Activated T-cell treated with anti-CD3 and anti-CD28 coated beads, Interleukin-2, amount 50 U/mL, for 4 hours (primary cell): ENCODE measurements around the gene P3R3URF. TPM values are rescaled to one million over a fixed set of nuclear protein-coding genes. Genes with fewer than 3 reads are reported as not detected.
A peak's percentile ranks its signal among the peaks of the same experiment; 100 is the strongest.

Experiments
- ATAC-seq, 2 donors: fragments of 200-7000 bp; cut with Tn5 transposase; one replicate each; pipeline ENCODE4 v1.10.0; 2021
- DNase-seq: peaks from one replicate; pipeline ENCODE4 v3.0.0-alpha.2; 2020
- H3K27me3 Mint-ChIP-seq: one replicate; pipeline ENCODE4 v1.8.0; 2021; ENCODE audit warnings: low read depth, mixed read lengths
- H3K36me3 Mint-ChIP-seq: one replicate; pipeline ENCODE4 v1.8.0; 2022; ENCODE audit warnings: mixed read lengths; ENCODE audit not compliant: insufficient read depth
- H3K4me1 Mint-ChIP-seq: one replicate; pipeline ENCODE4 v1.8.0; 2021; ENCODE audit warnings: low read depth, mixed read lengths
- H3K4me3 Mint-ChIP-seq: one replicate; pipeline ENCODE4 v1.8.0; 2021; ENCODE audit warnings: mild to moderate bottlenecking, moderate library complexity, mixed read lengths
- H3K9me3 Mint-ChIP-seq: one replicate; pipeline ENCODE4 v1.8.0; 2021; ENCODE audit warnings: mixed read lengths
- total RNA-seq, 3 donors: library from RNA; stranded (reverse); gene quantifications; one replicate each; pipeline ENCODE4 v1.2.1, GENCODE V29; 2021

Gene P3R3URF
- total RNA-seq, 3 donors from 2014 or later: not detected

GRCh38 chr1:46203738-46204405 lies 27.6 kb upstream of the P3R3URF start:
- ATAC-seq: no peak
- Mint-ChIP-seq H3K36me3 (no peaks in the 10 kb centered on the region), H3K4me1 (peaks cover 9% of the 10 kb centered on the region), H3K27me3 (no peaks in the 10 kb centered on the region), H3K4me3 (peak overlapping the region; percentile 31), H3K9me3 (no peaks in the 10 kb centered on the region)
- DNase-seq: no peak

DNA sequence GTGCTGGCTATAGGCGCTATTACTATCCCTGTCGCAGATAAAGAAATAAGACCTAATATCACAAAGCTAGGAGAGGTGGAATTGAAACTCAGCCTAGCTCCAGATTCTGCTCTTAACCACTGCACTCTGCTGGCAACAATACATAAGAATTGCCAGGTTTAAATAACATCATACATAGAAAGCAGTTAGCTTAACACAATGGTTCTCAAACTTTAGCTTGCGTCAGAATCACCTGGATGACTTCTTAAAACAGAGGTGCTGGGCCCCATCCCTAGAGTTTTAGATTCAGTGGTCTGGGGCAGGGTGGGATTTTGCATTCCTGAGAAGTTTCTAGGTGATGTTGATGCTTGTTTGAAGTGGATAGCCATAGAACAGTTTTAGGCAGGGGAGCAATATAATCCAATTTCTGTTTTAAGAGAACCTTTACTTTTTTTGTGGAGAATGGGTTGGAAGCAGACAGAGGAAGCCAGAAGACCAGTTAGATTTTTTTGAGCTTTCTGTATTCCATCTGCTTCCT lies 23.0 kb upstream of the P3R3URF start:
- ATAC-seq: no peak
- Mint-ChIP-seq H3K4me1 (peaks cover 23% of the 10 kb centered on the region), H3K36me3 (peaks cover 6% of the 10 kb centered on the region), H3K27me3 (no peaks in the 10 kb centered on the region), H3K9me3 (no peaks in the 10 kb centered on the region), H3K4me3 (peak overlapping the region; percentile 83)
- DNase-seq: no peak

DNA sequence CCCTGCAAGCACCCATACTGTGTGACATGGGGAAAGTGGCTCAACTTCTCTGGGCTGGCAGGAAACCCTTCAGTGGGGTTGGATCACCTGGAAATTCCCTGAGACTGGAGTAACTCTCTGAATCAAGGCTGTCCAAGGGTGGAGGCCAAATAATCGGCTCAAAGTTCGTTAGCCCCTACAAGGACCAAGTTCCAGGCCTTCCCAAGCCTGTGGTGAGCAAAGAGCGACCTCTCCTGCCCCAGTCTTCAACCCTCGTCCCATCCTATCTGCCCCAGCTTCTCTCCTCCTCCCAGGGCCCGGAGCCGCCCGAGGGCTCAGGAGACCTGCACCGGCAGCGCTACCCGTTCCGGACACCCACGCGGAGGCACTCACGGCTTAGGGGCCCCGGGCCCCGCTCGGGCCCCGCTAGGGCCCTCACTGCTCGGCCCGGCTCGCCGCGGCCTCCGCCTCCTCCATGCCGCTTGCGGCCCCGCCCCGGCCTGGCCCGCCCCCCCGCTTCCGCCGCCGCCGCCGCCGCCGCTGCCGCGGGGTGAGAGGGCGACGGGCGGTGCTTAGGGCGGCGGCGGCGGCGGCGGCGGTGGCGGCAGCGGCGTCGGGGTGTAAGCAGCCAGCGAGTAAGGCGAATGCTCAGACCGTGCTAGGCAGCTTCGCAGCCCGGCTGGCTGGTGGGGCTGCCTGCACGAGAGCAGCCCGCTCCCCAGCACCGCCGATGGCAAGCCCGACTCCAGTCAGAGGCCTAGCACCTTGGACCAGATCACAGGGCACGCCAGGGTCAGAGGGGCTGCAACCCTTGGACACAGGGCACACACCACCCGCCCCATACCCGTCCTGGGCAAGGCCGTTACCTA lies 21.9 kb upstream of the P3R3URF start, which contains the start of gene POMGNT1:
Gene POMGNT1, minus strand, starts transcription at position 471 of the 848 bp plus-strand sequence. CDS start 613 bp downstream, outside the sequence.
- Mint-ChIP-seq H3K27me3 (no peaks in the 10 kb centered on the region), H3K4me1 (peaks cover 23% of the 10 kb centered on the region), H3K9me3 (no peaks in the 10 kb centered on the region), H3K36me3 (peaks cover 14% of the 10 kb centered on the region), H3K4me3 (peak within 1 kb of the TSS; percentile 88)
- DNase-seq (peak; percentile 65), ATAC-seq (peak; percentile 96)

- DNase-seq (no peak), ATAC-seq (no peak)
- Mint-ChIP-seq H3K27me3 (no peaks in the 10 kb centered on the region), H3K9me3 (no peaks in the 10 kb centered on the region), H3K36me3 (peaks cover 18% of the 10 kb centered on the region), H3K4me3 (peak overlapping the region; percentile 88), H3K4me1 (peaks cover 19% of the 10 kb centered on the region)
Measured at GRCh38 chr1:46197560-46197963, 21.3 kb upstream of the P3R3URF start.

DNA sequence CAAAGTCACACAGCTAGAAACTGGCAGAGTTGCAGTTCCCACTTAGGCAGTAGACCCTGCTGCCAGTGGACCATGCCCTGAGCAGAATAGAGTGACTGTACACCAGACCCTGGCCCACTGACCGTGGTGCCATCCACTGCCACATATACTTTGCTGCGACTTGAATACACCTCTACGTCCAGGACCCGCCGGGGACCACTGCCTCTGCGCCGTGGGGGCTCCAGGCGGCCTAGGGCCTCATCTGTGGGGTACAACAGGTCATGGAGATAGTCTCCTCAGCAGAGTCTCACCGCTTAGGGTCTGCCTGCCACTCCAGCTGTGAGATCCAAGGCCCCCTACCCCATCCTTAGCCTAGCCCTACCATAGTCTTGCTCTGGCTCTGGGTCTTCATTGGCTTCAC lies 20.3 kb upstream of the P3R3URF start:
- Mint-ChIP-seq H3K36me3 (peaks cover 21% of the 10 kb centered on the region), H3K9me3 (no peaks in the 10 kb centered on the region), H3K4me3 (peak overlapping the region; percentile 88), H3K4me1 (peaks cover 19% of the 10 kb centered on the region), H3K27me3 (no peaks in the 10 kb centered on the region)
- no peak for DNase-seq
- ATAC-seq: no peak

GRCh38 chr1:46194641-46195193 lies 18.4 kb upstream of the P3R3URF start:
- no peak for DNase-seq
- H3K9me3 Mint-ChIP-seq: no peaks in the 10 kb centered on the region
- ATAC-seq: no peak
- H3K4me3 Mint-ChIP-seq: no peak overlapping the region
- H3K36me3 Mint-ChIP-seq: peaks cover 29% of the 10 kb centered on the region
- peaks cover 17% of the 10 kb centered on the region for H3K4me1 Mint-ChIP-seq
- H3K27me3 Mint-ChIP-seq: no peaks in the 10 kb centered on the region

GRCh38 chr1:46193984-46194570 lies 17.8 kb upstream of the P3R3URF start:
- peaks cover 34% of the 10 kb centered on the region for H3K36me3 Mint-ChIP-seq
- H3K9me3 Mint-ChIP-seq: no peaks in the 10 kb centered on the region
- ATAC-seq: no peak
- DNase-seq: no peak
- H3K4me3 Mint-ChIP-seq: no peak overlapping the region
- H3K27me3 Mint-ChIP-seq: no peaks in the 10 kb centered on the region
- peaks cover 14% of the 10 kb centered on the region for H3K4me1 Mint-ChIP-seq

DNA sequence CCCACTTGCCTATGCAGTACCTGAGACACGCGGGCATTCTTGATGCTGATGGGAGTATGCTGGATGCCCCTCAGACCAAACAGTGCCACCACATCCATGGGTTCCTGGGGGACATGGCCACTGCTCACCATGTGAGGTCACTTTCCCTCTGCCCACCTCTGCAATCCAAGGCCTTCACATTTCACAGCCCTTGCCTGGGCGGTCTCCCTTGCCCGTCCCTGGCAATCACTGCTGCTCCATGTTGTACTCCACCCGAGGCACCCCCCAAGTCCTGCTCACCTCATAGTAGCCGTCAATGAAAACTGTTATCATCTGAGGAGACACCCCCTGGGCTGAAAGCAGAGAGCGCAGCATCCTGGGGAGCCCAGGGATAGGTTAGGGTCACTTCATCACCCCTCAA lies 17.0 kb upstream of the P3R3URF start:
- ATAC-seq (no peak), DNase-seq (no peak)
- H3K27me3 Mint-ChIP-seq: no peaks in the 10 kb centered on the region
- H3K4me1 Mint-ChIP-seq: peaks cover 11% of the 10 kb centered on the region
- no peak overlapping the region for H3K4me3 Mint-ChIP-seq
- H3K9me3 Mint-ChIP-seq: no peaks in the 10 kb centered on the region
- peaks cover 36% of the 10 kb centered on the region for H3K36me3 Mint-ChIP-seq

DNA sequence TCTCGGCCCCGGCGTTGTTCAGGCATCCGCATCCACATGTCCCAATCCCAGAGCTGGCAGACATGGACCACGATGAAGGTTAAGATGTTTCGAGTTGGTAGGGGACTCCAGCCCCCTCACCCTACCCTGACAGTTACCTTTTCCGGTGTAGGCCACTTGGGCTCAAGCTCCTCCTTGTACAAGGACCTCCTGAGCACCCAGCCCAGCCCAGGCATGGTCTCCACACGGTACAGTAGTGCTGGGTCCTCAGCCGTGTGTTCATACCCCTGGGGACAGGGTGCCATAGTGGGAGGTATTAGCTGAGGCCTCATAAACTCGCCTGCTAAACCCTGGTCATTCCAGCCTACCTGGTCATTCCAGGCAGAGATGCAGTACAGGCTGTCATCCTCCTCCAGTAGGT lies 15.9 kb upstream of the P3R3URF start:
- H3K36me3 Mint-ChIP-seq: peaks cover 38% of the 10 kb centered on the region
- no peaks in the 10 kb centered on the region for H3K9me3 Mint-ChIP-seq
- DNase-seq (no peak), ATAC-seq (no peak)
- peaks cover 6% of the 10 kb centered on the region for H3K4me1 Mint-ChIP-seq
- H3K27me3 Mint-ChIP-seq: no peaks in the 10 kb centered on the region
- no peak overlapping the region for H3K4me3 Mint-ChIP-seq

DNA sequence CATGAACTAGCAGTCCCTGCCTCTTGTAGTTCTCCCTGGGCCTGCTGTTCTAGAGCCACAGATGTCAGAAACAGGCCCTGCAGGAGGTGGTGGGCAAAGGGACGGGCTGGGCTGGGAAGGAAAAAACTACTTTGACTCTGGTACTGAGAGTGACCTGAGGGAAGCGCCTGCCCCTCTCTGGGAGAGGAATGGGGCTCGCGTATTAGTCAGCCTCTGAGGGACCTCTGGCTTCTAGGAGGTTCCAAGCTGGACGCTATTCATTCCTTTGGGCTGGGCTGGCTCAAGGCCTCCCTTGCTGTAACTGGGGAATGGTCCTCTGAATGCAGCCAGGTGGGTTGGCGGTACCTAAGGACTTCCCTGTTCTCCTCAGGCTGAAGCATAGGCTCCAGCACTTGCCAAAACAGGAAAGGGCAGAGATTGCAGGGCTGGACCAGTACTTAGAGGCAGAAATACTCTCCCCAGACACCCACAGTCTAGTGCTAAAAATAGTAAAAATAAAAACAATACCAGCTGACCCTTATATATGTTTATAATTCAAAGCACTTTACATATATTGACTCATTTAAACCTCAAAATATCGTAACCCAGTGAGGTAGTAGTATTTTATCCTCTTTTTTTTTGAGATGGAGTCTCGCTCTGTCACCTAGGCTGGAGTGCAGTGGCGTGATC lies 14.9 kb upstream of the P3R3URF start:
- Mint-ChIP-seq H3K9me3 (no peaks in the 10 kb centered on the region), H3K27me3 (no peaks in the 10 kb centered on the region), H3K4me1 (no peaks in the 10 kb centered on the region), H3K4me3 (no peak overlapping the region), H3K36me3 (peaks cover 38% of the 10 kb centered on the region)
- DNase-seq: no peak
- ATAC-seq: no peak

GRCh38 chr1:46190539-46190938 lies 14.3 kb upstream of the P3R3URF start:
- H3K27me3 Mint-ChIP-seq: no peaks in the 10 kb centered on the region
- peaks cover 38% of the 10 kb centered on the region for H3K36me3 Mint-ChIP-seq
- H3K4me3 Mint-ChIP-seq: no peak overlapping the region
- no peak for ATAC-seq
- no peaks in the 10 kb centered on the region for H3K9me3 Mint-ChIP-seq
- peaks cover 3% of the 10 kb centered on the region for H3K4me1 Mint-ChIP-seq
- DNase-seq: no peak

- Mint-ChIP-seq H3K27me3 (no peaks in the 10 kb centered on the region), H3K4me1 (peaks cover 21% of the 10 kb centered on the region), H3K36me3 (peaks cover 26% of the 10 kb centered on the region), H3K4me3 (no peak overlapping the region), H3K9me3 (no peaks in the 10 kb centered on the region)
- DNase-seq (no peak), ATAC-seq (no peak)
Measured at GRCh38 chr1:46188295-46189030, 12.2 kb upstream of the P3R3URF start.

DNA sequence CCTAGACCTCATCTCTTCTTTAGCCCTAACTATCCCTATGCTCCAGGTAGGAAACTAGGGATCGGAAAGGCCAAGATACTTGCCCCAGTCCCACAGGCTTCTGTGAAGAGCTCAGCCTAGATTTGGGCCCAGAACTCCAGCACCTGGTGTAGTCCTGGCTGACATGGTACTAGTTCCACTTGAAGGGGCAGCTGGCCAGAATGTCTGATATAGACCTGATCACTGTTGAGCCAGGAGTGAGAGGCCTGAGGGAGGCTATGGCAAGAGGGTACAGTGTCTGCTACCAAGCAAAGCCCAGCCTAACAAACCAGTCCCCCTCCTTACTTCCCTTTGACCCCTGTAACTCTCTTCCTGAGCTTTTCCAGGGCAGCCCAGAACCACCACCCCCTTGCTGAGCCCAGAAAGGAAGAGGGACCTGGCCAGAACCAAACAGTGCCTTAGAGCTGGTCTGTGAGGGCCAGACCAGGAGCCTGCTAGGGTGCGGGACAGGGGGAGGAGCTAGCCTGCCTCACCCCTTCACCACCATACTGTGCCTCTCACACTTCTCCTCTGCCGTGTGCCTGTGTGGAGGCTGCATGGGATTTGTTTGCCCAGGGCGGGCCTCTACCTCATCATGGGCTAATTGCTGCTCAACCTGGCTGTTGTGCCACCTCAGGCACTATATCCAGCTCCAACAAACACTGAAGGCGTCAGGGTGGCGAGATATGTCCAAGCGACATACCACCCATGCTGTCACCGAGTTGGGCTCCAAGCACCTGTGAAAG lies 11.0 kb upstream of the P3R3URF start:
- Mint-ChIP-seq H3K4me1 (peaks cover 21% of the 10 kb centered on the region), H3K36me3 (peaks cover 19% of the 10 kb centered on the region), H3K4me3 (no peak overlapping the region), H3K9me3 (no peaks in the 10 kb centered on the region), H3K27me3 (no peaks in the 10 kb centered on the region)
- DNase-seq (no peak), ATAC-seq (no peak)
